ENCODE measurements around the gene EGFLAM.

The EGFLAM gene

GRCh38 chr5:38384396-38384795, 126.0 kb downstream of the EGFLAM start:
- Histone ChIP-seq H3K4me3 (ENCODE audit: low read depth, low read length, poor library complexity, severe bottlenecking) (no peak overlapping the region), H3K4me2 (ENCODE audit: low read length) (no peak overlapping the region), H3K36me3 (ENCODE audit: insufficient read depth, low read length) (no peaks in the 10 kb centered on the region), H3K9me3 (ENCODE audit: low read length) (no peaks in the 10 kb centered on the region), H3K79me2 (ENCODE audit: insufficient read depth, low read length) (no peaks in the 10 kb centered on the region), H2AFZ (ENCODE audit: low read length) (no peak overlapping the region), H3K27ac (ENCODE audit: low read depth, low read length, poor library complexity, severe bottlenecking) (no peak overlapping the region), H3K27me3 (ENCODE audit: insufficient read depth, low read length) (no peaks in the 10 kb centered on the region), H3K9me2 (ENCODE audit: low read depth, low read length) (no peaks in the 10 kb centered on the region), H3K9ac (ENCODE audit: low read length) (no peak overlapping the region), H3K4me1 (ENCODE audit: insufficient read depth, low read length, severe bottlenecking) (no peaks in the 10 kb centered on the region), H3F3A (ENCODE audit: insufficient read depth, low read length) (no peaks in the 10 kb centered on the region), H4K20me1 (ENCODE audit: insufficient read depth, low read length) (no peaks in the 10 kb centered on the region)
- TF ChIP-seq CTCF (IDR thresholded peaks at IDR 0.05; ENCODE audit: low read length) (no peak), EZH2 (IDR thresholded peaks at IDR 0.05; ENCODE audit: borderline replicate concordance, low read length) (no peak)

- Histone ChIP-seq H3K36me3 (ENCODE audit: insufficient read depth, low read length) (no peaks in the 10 kb centered on the region), H3K27me3 (ENCODE audit: insufficient read depth, low read length) (no peaks in the 10 kb centered on the region), H2AFZ (ENCODE audit: low read length) (no peak overlapping the region), H3K9ac (ENCODE audit: low read length) (no peak overlapping the region), H4K20me1 (ENCODE audit: insufficient read depth, low read length) (no peaks in the 10 kb centered on the region), H3F3A (ENCODE audit: insufficient read depth, low read length) (no peaks in the 10 kb centered on the region), H3K4me3 (ENCODE audit: low read depth, low read length, poor library complexity, severe bottlenecking) (no peak overlapping the region), H3K9me2 (ENCODE audit: low read depth, low read length) (no peaks in the 10 kb centered on the region), H3K9me3 (ENCODE audit: low read length) (no peaks in the 10 kb centered on the region), H3K79me2 (ENCODE audit: insufficient read depth, low read length) (no peaks in the 10 kb centered on the region), H3K27ac (ENCODE audit: low read depth, low read length, poor library complexity, severe bottlenecking) (no peak overlapping the region), H3K4me2 (ENCODE audit: low read length) (no peak overlapping the region), H3K4me1 (ENCODE audit: insufficient read depth, low read length, severe bottlenecking) (no peaks in the 10 kb centered on the region)
- no peak for TF ChIP-seq CTCF (IDR thresholded peaks at IDR 0.05; ENCODE audit: low read length)
- TF ChIP-seq EZH2 (IDR thresholded peaks at IDR 0.05; ENCODE audit: borderline replicate concordance, low read length), result no peak
These were observed 128.8 kb downstream of the EGFLAM start for GRCh38 chr5:38387161-38387560.

GRCh38 chr5:38393636-38394035, 135.3 kb downstream of the EGFLAM start:
- no peak overlapping the region for H3K4me2 ChIP-seq (ENCODE audit: low read length)
- no peaks in the 10 kb centered on the region for H3K79me2 ChIP-seq (ENCODE audit: insufficient read depth, low read length)
- no peaks in the 10 kb centered on the region for H4K20me1 ChIP-seq (ENCODE audit: insufficient read depth, low read length)
- no peaks in the 10 kb centered on the region for H3F3A ChIP-seq (ENCODE audit: insufficient read depth, low read length)
- H3K4me1 ChIP-seq (ENCODE audit: insufficient read depth, low read length, severe bottlenecking), result no peaks in the 10 kb centered on the region
- no peak overlapping the region for H3K27ac ChIP-seq (ENCODE audit: low read depth, low read length, poor library complexity, severe bottlenecking)
- H3K27me3 ChIP-seq (ENCODE audit: insufficient read depth, low read length), result no peaks in the 10 kb centered on the region
- no peak overlapping the region for H3K9ac ChIP-seq (ENCODE audit: low read length)
- no peaks in the 10 kb centered on the region for H3K9me2 ChIP-seq (ENCODE audit: low read depth, low read length)
- H2AFZ ChIP-seq (ENCODE audit: low read length), result no peak overlapping the region
- TF ChIP-seq CTCF (IDR thresholded peaks at IDR 0.05; ENCODE audit: low read length) (no peak), EZH2 (IDR thresholded peaks at IDR 0.05; ENCODE audit: borderline replicate concordance, low read length) (no peak)
- H3K4me3 ChIP-seq (ENCODE audit: low read depth, low read length, poor library complexity, severe bottlenecking), result no peak overlapping the region
- no peaks in the 10 kb centered on the region for H3K9me3 ChIP-seq (ENCODE audit: low read length)
- no peaks in the 10 kb centered on the region for H3K36me3 ChIP-seq (ENCODE audit: insufficient read depth, low read length)

Data from OCI-LY1 (cell line).